Kidney tubule cell (primary cell): ENCODE results near the gene RTL3.
"Not testable (repeated sequence)": the region's sequence is repeated elsewhere in the genome, so short reads cannot be mapped to it uniquely, and the experiment has no call there.

ENCODE experiments used
- DNase-seq: peaks from one replicate; pipeline ENCODE4 v3.0.0-alpha.2; 2018; ENCODE audit warnings: low spot score

RTL3 gene

DNA sequence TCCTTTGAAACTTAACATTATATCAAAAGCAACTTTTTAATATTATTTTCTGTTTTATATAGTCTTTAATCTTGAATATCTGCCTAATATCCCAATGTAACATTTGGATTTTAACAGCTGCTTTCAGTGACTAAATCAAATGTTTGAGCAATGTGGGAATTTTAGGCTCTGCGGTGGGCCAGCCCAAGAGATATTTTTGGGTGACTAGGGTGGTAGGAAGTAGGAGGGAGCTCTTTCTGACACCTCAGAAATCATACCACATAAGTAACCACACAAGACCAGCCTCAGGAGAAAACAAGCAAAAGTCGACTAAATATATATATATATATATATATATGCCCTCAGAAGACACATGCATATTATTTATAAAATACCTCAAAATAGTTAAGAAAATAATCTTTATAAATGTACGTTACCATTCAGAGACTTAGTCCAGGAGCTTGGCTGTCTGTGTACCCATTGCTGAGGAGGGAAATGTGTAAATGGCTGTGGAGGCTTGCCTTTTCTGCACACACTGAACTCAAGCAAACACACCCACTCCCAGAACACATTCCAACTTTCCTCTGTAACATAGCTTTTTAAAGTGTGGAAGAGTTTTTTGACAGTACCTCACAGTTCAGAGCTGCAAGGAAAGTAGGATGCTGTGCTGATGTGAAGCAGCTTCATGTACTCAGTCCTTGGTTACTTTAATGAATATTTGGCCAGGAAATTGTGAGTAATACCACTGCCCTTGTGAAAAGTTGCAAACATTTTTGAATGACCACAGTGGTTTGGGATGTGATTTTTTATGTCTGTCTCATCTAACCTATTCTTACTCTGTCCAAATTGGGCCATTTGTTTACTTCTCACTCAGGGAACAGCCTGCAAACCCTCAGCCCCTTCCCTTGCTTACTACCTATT lies at the start of gene RTL3:
Gene RTL3 (minus strand): TSS at position 484 of the 900 bp plus-strand sequence. CDS start 908 bp downstream, outside the sequence.
- peak; percentile 71 for DNase-seq

GRCh38 chrX:78708816-78709215 lies 49.7 kb upstream of the RTL3 start:
- no peak for DNase-seq

DNA sequence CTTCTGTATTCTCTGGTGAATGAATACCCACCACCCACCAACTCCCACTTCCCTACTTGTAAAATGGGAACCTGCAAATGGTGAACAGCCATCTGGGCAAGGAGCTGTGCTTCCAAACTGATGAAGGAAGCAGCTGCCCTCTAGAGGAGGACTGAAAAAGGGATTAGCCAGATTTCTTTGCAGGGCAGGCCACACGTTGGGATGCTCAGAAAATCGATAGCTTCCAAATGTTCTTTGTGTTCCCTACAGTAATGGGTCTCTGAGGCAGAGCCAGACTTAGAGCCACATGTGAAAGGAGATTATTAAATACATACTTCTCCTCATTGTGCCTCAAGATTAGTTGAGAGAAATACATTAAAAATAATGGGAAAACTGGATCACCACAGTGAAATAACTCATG lies 49.1 kb upstream of the RTL3 start:
- DNase-seq, result peak; percentile 41

DNA sequence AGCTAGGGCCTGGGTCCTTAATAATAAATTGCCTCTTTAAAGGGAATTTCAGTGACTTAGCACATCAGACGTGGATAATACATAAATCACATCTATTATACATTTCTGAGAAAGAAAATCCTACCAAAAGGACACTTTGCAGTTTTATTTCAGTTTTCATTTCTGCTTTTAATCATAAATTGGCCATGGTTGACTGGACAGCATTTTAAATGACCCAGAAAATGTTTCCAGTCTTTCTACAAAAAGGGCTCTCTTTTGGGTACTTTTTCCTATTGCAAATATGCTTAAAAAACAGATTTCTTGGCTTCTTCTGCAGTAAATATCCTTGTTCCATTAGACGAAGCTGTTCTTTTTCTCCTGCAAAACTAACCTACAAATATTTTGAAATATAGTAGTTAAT lies 46.9 kb upstream of the RTL3 start:
- DNase-seq, result no peak

DNA sequence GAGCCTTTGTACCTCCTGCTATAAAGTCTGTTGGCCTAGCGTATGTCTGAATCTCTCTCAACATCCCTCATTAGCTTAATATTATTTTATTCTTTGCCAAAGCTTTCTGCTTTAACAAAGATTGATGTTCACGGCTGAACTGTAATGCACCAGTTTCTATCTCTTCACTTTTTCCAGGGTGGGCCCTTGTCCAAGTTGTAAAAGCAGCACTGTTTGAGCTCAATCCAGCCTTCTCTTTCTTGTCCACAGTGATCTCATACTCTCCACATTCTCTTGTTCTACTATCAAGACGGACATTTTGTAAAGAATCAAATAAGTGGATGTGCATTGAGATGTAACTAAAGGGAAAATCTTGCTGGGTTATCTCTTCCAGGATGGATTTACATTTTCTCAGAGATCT lies 34.4 kb upstream of the RTL3 start:
- DNase-seq, result no peak

DNA sequence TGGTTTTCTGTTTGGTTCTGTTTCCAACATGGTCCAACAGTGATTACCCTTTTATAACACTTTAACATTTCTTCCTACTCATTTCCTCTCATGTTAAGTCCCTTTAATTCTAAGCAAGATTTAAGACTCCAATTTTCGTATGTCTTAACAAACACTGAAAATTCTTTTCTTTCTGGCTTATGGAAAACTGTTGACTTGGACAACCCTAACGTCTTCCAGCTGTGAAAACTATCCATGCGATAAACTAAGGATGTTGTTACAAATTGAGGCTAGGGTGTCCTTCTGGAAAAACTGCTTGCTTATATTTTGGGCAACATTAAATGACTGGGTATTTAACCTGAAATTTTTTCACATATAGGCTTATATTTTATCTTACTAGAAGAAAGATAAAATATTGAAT lies 33.9 kb upstream of the RTL3 start:
- DNase-seq, result no peak

GRCh38 chrX:78687586-78687985 lies 28.5 kb upstream of the RTL3 start:
- no peak for DNase-seq

- DNase-seq, result peak; percentile 12
Observed at GRCh38 chrX:78673246-78673645, 14.1 kb upstream of the RTL3 start.

- no peak for DNase-seq
Observed at GRCh38 chrX:78665342-78665741, 6.2 kb upstream of the RTL3 start.

DNA sequence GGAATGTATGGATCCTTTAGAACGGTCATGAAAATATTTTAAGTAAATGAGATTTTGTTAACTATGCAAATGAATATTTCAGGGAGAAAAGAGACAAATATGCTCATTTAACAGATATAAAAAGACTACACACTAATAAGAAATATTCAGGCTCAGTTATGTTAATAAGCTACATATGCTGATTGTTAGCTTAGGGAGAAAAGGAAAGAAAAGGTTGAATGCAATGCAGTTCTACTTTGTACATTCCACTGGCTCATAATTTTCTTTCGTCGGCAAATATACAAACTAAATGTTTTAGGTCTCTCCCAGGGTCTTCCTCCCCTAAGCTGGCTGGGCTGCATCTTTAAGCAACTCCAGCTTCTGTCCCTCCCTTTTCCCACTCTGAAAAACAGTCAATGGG lies 2.7 kb upstream of the RTL3 start:
- DNase-seq, result no peak

DNA sequence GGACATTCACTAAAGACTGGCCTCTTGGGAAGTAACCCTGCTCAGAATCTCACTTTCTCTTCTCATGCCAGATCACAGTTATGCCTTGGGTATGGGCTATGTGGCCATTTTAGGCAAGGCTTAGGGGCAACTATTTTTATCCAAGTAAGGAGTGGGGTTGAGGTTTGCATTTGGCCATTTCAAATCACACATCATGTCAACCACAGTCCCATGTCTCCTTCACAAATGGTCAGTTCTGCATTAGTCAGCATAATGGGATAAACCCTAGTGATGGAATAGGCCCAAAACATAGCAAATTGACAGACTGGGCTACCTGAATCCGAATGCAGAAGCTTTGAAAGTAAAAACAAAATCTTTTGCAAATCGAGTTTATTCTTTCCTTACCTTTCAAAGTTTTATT lies 827 bp upstream of the RTL3 start:
- no peak for DNase-seq

- DNase-seq, result no peak
Observed at GRCh38 chrX:78658414-78658813, 714 bp downstream of the RTL3 start.

DNA sequence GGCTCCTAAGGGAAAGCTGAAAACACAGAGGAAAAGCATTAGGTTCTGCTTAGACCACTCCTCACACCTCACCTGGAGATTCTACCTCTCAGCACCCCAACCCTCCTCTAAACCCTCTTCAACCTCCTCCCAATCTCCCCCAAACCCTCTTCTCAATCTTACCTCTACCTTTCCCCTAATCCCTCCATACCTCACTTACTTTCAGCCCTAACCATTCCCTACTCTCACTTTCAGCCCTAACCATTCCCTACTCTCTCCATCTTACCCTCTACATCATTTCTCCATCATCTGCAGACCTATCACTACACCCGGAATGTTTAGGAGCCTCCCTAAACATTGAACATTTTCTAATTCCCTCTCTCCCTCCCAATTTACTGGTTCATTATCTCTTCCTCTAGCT lies 3.5 kb downstream of the RTL3 start:
- DNase-seq, result no peak

GRCh38 chrX:78653118-78653822 lies 5.9 kb downstream of the RTL3 start:
- DNase-seq, result peak; percentile 96

DNA sequence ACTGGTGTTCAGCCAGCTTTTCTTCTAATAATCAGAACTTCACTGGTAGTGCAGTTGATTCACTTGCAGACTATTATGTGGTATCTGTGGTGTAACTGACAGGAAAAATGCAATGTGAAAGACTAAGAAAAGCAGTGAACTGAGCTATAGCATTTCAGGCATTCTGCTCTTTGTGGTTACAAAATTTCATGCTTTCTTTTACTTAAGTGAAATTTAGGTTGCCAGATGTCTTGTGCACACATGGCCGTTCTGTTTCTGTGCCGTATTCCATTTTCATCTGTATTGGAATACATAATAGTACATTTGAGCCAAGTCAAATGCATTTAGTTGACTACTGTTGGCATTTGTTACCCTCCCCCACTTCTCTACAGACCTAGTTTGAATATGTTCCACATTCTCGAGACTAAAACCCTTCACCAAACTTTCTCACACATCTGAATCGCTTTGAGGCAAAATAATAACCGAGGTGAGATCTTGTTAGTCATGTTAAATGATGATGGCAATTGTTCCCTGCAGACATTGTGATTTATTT lies 8.2 kb downstream of the RTL3 start:
- peak; percentile 49 for DNase-seq

DNA sequence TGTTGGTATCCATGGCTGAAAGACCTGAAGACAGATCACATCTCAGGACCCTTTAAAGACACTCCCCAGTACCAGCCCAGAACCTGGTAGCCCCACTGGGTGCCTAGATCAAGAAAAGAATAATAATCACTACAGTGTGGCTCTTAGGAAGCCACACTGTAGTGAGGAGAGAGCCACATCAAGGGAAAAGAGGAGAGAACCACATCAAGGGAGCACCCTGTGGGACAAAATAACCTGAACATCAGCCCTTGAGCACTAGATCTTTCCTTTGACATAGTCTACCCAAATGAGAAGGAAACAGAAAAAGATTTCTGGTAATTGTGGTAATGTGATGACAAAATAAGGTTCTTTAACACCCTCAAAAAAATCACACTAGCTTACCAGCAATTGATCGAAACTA lies 15.3 kb downstream of the RTL3 start:
- no peak for DNase-seq

DNA sequence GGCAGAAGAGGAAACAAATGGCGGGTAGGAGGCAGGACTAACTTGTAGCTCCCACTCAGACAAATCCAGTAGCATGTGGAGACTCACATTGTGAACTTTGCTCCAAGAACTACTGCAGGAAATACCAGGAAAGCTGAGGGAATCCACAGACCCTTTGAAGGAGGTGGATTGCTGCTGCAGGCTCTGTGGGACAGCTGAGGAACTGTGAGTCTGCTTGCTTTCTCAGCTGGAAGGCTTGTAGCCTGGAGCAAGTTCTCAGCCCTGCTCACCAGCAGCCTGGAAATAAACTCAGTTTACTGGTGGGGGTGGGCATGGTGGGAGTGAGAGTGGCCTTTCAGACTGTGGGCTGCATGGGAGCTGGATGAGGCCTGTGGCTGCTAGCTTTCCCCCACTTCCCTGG lies 16.0 kb downstream of the RTL3 start:
- no peak for DNase-seq

DNA sequence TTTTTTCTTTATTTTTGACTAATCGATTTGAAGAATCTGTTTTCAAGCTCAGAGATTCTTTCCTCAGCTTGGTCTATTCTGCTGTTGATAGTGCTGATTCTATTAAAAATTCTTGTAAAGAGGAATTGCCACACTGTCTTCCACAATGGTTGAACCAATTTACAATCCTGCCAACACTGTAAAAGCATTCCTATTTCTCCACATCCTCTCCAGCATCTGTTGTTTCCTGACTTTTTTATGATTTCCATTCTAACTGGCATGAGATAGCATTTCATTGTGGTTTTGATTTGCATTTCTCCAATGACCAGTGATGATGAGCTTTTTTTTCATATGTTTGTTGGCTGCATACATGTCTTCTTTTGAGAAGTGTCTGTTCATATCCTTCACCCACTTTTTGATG lies 23.0 kb downstream of the RTL3 start:
- not testable (repeated sequence) for DNase-seq

- DNase-seq, result no peak
Observed at GRCh38 chrX:78624962-78625909, 33.9 kb downstream of the RTL3 start.

GRCh38 chrX:78624426-78624825 lies 34.7 kb downstream of the RTL3 start:
- DNase-seq, result no peak

DNA sequence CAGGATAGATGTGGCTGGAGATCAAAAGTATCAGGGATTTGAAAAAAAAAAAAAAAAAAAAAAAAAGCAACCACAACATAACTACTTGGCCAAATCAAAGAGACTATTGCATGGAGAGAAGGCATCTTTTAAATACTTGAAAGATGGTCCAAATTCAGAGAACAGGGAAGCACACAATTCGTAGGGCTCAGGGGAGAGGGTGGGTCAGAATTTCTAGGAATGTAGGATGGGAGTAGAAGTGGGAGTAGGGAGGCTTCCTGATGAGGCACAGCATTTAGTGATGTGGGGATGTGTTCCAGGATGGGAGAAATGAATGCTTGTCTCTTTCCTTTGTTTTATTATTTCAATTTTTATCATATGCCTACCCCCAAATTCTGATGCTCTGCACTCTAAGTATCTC lies 36.3 kb downstream of the RTL3 start:
- DNase-seq, result no peak

DNA sequence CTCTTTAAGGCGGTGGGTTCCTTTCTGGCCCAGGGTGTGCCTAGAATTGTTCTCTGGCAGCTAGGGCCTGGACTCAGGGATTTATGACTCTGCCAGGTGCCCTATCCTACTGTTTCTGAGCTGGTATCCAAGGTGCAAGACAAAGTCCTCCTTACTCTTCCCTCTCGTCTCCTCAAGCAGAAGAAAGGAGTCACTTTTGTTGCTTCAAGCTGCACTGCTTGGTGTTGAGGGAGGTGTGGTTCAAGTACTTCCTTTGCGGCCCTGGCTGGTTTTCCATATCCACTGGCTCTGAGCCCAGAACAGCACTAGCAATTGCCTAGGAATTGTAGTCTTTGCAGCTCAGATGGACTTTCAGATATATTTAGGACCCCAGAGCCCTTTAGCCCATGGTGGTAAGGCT lies 39.3 kb downstream of the RTL3 start:
- no peak for DNase-seq
